Measurements from ENCODE around the gene RFTN1. TPM values are rescaled to one million over a fixed set of nuclear protein-coding genes. Genes with fewer than 3 reads are reported as not detected.

RFTN1 gene
- total and polyA plus RNA-seq, 2 of the 8 experiments (the other 6 are each of a cell fraction or from before 2014, with no cell fraction given), result 4.6 to 6.7 TPM

DNA sequence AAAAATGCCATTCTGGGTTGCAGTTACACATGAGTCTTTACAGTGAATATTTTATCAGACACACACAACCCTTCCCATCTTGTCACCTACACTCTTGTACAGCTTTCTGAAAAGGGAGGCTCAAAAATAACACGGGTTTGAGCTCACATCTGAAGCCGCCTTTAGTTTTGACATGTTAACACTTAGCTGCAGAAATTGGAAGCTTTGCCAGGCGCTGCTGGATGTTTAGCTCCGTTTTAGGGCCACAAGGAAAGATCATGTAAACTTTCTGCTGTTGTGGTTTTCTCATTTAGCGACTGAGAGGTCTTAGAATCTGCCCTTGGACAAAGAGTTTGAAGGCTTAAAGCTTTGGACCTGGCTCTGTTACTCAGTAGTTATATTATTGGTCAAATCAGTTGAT, 128.3 kb downstream of the RFTN1 start:
- Histone ChIP-seq H3K4me1 (replicated peaks in 1 of 4; ENCODE audit: control insufficient read depth in 3 of 4, insufficient read depth in 4 of 4, low read length in 3 of 4) (no peaks in the 10 kb centered on the region), H2BK15ac (ENCODE audit: low read length) (no peak overlapping the region), H3K79me1 (ENCODE audit: low read depth, low read length) (no peaks in the 10 kb centered on the region), H3K14ac (ENCODE audit: insufficient read length) (no peak overlapping the region), H4K20me1 (replicated peaks in 1 of 2; ENCODE audit: control insufficient read depth in 1 of 2, insufficient read depth in 2 of 2, low read length in 2 of 2) (peaks cover 0 to 2% of the 10 kb centered on the region in 2 experiments), H2BK12ac (ENCODE audit: low read depth, low read length) (no peak overlapping the region), H3K36me3 (ENCODE audit: control insufficient read depth in 2 of 4, insufficient read depth in 4 of 4, low read length in 3 of 4) (no peaks in the 10 kb centered on the region), H3K18ac (ENCODE audit: extremely low read depth, low read length) (no peak overlapping the region), H3K4me2 (ENCODE audit: insufficient read depth in 1 of 2, low read depth in 2 of 2, low read length in 2 of 2) (no peak overlapping the region), H2BK120ac (replicated peaks; ENCODE audit: low read depth, low read length) (no peak overlapping the region), H3K4ac (replicated peaks; ENCODE audit: insufficient read length, low read depth, low read length) (no peak overlapping the region), H3K27ac (ENCODE audit: low read depth, low read length) (no peak overlapping the region), H3K79me2 (ENCODE audit: control insufficient read depth in 1 of 2, insufficient read depth in 2 of 2, low read length in 2 of 2) (no peaks in the 10 kb centered on the region), H3K9me3 (ENCODE audit: insufficient read depth in 2 of 2, low read depth in 1 of 2, low read length in 1 of 2) (no peaks in the 10 kb centered on the region), H2BK20ac (ENCODE audit: low read length) (no peak overlapping the region), H3K27me3 (replicated peaks in 1 of 4; ENCODE audit: control insufficient read depth in 3 of 4, extremely low read depth in 1 of 4, insufficient read depth in 3 of 4, low read length in 3 of 4) (no peaks in the 10 kb centered on the region), H3K9ac (replicated peaks in 1 of 4; ENCODE audit: extremely low read depth in 1 of 4, low read depth in 3 of 4, low read length in 3 of 4) (no peak overlapping the region), H2AFZ (ENCODE audit: low read length) (no peak overlapping the region), H4K8ac (ENCODE audit: extremely low read depth, insufficient read depth, low read length) (no peak overlapping the region), H3K23me2 (ENCODE audit: low read depth, low read length) (no peaks in the 10 kb centered on the region), H4K91ac (replicated peaks; ENCODE audit: insufficient read length, low read length) (no peak overlapping the region), H4K5ac (ENCODE audit: insufficient read length, low read depth, low read length) (no peak overlapping the region), H2BK5ac (ENCODE audit: low read depth, low read length) (no peak overlapping the region), H2AK5ac (ENCODE audit: low read depth, low read length) (no peak overlapping the region), H3K4me3 (ENCODE audit: extremely low read depth in 1 of 4, insufficient read depth in 2 of 4, low read depth in 3 of 4, low read length in 4 of 4) (no peak overlapping the region), H3K56ac (replicated peaks; ENCODE audit: insufficient read length, low read depth, low read length) (no peak overlapping the region), H3K23ac (ENCODE audit: insufficient read length) (no peak overlapping the region)
- 76% methylated on average over 5 of the region's 5 CpGs; no CpG with 5 or more reads in 1 of the 2 experiments for WGBS, 2 experiments (ENCODE audit: extremely low coverage in 1 of 2, insufficient coverage in 1 of 2, insufficient read length in 1 of 2, insufficient replicate concordance in 2 of 2, low coverage in 1 of 2, low lambda C conversion rate in 2 of 2, missing lambda C conversion rate in 1 of 2)
- CTCF ChIA-PET (ENCODE audit: partially characterized antibody), result interaction anchor here (1.1 to 1.6 kb wide), 2 partner anchors 10 to 18 kb away, joined by 4 read pairs; no protein-coding TSS in a partner anchor
- FAIRE-seq, result no peak
- POLR2A ChIA-PET (ENCODE audit: partially characterized antibody), result no interaction called here
- DNase-seq (ENCODE audit: low read depth in 1 of 2, low spot score in 2 of 2), result no peak
- TF ChIP-seq BCL11A (IDR thresholded peaks at IDR 0.05; ENCODE audit: low read depth in 2 of 2, low read length in 2 of 2), result no peak
- no peak for TF ChIP-seq MAFK (IDR thresholded peaks at IDR 0.05; ENCODE audit: low read depth, low read length)
- no peak for TF ChIP-seq ASH2L (IDR thresholded peaks at IDR 0.05; ENCODE audit: low read length)
- TF ChIP-seq, protein P1, sequence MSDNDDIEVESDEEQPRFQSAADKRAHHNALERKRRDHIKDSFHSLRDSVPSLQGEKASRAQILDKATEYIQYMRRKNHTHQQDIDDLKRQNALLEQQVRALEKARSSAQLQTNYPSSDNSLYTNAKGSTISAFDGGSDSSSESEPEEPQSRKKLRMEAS (IDR thresholded peaks at IDR 0.05), result no peak
- no peak for TF ChIP-seq SP4 (IDR thresholded peaks at IDR 0.05; ENCODE audit: low read length)
- TF ChIP-seq SIX5 (IDR thresholded peaks at IDR 0.05; ENCODE audit: low read depth, low read length), result no peak
- TF ChIP-seq SIRT6 (IDR thresholded peaks at IDR 0.05; ENCODE audit: low read length), result no peak
- no peak for TF ChIP-seq JUND (IDR thresholded peaks at IDR 0.05; ENCODE audit: low read length)

All from H1 (cell line).